Measurements from ENCODE around the gene TMEM121.

- TF ChIP-seq RARB (CRISPR knock-in tag; IDR thresholded peaks at IDR 0.05) (no peak), ZC3H10 (CRISPR knock-in tag; IDR thresholded peaks at IDR 0.05) (no peak), ZFP30 (CRISPR knock-in tag; IDR thresholded peaks at IDR 0.05) (no peak), CSRNP3 (CRISPR knock-in tag; IDR thresholded peaks at IDR 0.05) (no peak)
Observed at GRCh38 chr14:105554523-105554922, 28.1 kb downstream of the TMEM121 start.
